AG20443 (cell line): ENCODE data around the gene NCAPG2.

ENCODE experiments used
- DNase-seq: peaks from one replicate; pipeline ENCODE4 v3.0.0; 2012; ENCODE audit warnings: low spot score, mixed read lengths

Gene NCAPG2

DNA sequence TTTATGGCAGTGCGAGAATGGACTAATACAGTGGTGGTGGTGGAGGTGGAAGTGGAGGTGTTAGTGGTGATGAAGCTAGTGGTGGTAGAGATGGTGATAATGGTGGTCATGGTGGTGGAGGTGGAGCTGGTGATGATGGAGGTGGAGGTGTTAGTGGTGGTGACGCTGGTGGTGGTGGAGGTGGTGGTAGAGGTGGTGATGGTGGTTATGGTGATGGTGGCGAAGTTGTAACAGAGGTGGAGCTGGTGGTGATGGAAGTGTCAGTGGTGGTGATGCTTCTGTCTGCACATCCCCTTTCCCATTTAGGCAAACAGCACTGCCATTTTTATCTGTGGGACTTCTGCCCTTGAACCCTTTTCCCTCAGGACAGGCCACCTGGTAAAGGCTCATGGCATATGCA lies 109.5 kb downstream of the NCAPG2 start:
- DNase-seq = no peak

GRCh38 chr7:158592541-158592940 lies 112.1 kb downstream of the NCAPG2 start:
- DNase-seq = no peak

- no peak for DNase-seq
These were observed 112.7 kb downstream of the NCAPG2 start for GRCh38 chr7:158591944-158592343.

- no peak for DNase-seq
These were observed 114.4 kb downstream of the NCAPG2 start for GRCh38 chr7:158590181-158590530.

DNA sequence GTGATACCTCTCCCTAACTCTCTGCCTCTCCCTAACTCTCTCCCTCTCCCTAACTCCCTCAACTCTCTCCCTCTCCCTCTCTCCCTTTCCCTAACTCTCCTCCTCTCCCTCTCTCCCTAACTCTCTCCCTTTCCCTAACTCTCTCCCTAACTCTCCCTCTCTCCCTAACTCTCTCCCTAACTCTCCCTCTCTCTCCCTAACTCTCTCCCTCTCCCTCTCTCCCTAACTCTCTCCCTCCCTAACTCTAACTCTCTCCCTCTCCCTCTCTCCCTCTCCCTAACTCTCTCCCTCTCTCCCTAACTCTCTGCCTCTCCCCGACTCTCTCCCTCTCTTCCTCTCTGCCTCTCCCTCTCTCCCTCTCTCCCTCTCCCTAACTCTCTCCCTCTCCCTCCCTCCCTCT lies 115.0 kb downstream of the NCAPG2 start:
- no peak for DNase-seq

DNA sequence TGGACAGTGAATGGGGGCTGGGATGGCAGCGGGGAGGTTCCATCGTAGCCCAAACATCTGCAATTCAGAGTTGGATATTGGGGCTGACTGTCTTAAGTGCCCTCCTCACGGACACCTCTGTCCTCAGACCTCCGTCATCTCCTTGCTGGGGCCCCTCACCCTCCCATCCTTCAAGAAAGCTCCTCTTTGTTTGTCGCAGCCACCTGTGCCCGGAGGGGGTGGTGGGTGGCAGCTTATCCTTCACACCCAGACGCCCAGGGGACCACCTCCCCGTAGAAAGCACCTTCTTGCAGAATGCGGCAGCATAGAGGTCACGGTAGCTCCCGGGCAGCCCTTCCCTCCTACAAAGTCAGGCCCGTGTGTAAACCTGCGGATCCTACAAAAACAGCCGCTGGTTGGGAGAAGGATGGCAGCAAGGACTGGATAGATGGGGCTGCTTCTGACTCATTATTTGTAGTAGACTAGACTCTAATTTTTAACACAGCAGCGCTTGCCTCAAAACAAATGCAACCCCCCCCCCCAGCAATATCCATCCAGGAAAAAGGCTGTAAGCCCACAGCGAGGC lies 115.6 kb downstream of the NCAPG2 start:
- no peak for DNase-seq

DNA sequence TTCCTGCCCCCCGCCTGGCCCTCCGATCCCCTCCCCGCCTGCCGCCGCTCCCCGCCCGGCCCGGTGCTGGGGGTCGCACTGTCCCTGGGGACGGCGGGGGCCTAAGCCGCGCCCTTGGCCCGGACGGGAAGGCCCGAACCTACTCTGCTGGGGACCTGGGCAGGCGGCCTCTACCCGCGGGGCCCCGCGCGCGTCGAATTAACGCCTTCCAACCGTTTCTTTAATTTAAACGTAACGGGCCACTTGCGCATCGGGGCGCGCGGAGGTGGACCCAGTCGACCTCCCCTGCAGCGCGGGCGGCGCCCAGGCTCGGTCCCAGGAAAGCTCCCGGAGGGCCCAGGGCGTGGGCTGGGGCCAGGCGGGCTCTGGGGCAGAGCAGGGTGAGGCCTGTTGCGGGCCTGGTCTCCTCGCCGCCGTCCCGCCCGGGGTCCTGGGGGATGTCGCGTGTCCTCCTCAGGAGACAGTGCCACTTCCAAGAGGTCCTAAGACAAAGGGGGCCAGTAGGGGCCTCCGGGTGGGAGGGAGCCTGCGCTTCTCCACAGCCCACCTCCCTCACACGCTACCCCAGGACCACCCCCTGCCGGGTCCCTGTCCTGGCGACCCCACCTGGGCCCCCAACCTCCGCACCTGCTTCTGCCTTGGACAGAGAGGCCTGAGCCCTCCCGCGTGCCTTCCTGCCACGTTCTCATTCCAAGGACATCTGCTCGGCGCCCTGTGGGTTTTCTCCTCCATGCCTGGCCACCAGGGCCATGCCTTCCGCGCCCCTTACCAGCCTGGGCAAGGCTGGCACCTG lies 116.3 kb downstream of the NCAPG2 start:
- no peak for DNase-seq

DNA sequence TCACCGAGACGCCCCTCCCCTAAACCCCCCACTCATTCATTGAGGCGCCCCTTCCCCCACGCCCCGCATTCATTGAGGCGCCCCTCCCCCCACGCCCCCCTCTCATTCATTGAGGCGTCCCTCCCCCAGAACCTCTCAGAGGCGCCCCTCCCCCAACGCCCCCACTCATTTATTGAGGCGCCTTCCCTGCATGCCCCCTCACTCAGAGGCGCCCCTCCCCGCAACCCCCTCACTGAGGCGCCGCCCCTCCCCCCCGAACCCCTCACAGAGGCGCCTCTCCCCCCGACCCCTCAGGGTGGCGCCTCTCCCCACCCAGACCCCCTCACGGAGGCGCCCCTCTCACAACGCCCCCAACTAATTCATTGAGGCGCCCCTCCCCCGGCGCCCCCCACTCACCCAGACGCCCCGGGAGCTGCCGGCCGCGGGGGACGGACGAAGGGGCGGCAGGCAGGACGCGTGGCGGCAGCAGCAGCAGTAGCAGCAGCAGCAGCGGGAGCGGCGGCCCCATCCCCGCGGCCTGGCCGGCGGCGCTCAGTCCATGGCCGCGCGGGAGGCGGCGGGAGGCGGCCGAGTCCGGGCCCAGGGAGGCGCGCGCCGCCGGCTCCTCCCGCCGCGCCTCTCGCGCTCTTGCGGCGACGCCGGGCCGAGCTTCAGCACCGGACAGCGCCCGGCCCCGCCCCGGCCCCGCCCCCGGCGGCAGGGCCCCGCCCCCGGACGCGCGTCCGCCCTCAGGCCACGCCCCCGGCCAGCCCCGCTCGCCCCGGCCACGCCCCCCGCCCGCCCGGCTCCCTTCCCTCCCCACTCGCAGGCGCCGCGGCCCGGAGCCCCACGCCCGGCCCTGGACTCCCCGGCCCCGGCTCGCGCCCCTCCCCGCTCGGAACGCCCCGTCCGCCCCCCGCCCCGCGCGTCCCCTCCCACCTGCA lies 117.2 kb downstream of the NCAPG2 start, which contains the start of gene PTPRN2:
TSS of gene PTPRN2 (minus strand) at position 662 of the 923 bp plus-strand sequence.
- DNase-seq = peak; percentile 98

- DNase-seq = no peak
These were observed 118.0 kb downstream of the NCAPG2 start for GRCh38 chr7:158586499-158587161.

DNA sequence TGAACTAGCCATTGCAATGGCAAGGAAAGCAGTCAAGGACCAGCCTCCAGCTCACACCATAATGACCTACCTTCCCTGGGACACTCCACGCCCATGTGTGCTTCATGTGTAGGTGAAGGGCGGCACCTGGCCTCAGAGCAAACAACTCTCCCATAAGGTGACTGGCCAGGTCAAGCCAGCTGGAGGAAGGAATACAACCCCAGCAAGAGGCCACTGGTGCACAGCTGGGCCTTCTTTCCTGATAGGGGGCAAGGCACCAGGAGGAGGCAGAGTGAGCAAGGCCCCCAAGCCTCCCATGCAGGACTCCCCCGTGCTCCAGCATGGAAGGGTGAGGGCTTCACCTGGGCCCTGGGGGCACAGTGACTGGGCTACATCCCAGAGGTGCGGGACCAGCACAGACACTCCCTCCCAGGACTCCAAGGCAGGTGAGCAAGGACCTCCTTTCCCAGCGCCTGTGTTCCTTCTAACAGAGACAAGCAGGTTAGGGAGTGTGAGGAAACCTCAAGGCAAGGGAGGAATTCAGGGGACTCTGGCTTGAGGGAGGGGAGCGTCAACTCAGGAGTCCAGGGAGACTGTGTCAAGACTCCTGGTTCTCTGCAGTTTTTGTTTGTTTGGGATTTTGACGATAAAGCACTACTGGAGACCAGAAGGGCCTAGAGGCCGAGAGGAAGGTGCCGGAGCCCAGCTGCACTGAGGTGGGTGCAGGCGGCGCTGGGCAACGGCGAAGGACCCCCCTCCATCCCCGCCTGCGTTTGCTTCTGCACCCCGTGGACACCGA lies 118.7 kb downstream of the NCAPG2 start:
- peak; percentile 4 for DNase-seq

DNA sequence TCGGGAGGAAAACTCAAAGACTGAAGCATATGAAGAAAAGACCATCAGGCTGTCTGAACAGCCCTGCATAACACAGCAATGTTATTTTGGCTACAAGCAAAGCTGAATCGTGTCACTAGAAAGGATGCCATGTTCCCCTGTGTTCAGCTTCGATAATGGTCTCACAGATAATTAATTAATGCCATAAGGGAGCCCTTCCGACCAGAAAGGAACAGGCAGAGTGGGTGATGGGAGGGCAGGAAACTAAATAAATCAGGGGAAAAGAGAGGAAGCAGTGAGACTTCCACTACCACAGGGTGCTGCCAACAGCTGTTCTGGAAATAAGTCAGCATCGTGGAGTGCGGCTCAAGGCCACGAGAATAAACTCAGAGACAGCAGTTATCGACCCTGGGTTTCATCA lies 120.2 kb downstream of the NCAPG2 start:
- DNase-seq = no peak

DNA sequence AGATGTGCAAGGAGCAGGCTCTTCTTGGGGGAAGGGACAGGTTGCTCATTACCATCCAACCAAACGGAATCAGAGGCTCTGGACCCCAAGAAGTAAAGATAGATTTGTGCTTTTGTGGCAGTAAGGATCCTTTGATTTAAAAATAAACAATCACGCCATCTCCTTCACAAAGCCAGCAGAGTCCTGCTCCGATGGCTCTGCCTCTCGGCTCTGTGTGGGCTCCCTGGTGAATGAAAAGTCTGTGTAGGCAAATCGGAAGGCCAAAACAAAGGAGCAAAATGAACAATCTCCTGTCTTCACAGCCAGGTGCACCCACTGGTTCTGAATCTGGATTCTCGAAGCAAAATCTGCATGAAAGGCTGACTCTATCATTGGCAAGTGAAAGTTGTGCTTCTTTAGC lies 120.8 kb downstream of the NCAPG2 start:
- DNase-seq = no peak

- DNase-seq = no peak
These were observed 121.5 kb downstream of the NCAPG2 start for GRCh38 chr7:158583143-158583542.

- DNase-seq = no peak
These were observed 122.5 kb downstream of the NCAPG2 start for GRCh38 chr7:158582089-158582456.

DNA sequence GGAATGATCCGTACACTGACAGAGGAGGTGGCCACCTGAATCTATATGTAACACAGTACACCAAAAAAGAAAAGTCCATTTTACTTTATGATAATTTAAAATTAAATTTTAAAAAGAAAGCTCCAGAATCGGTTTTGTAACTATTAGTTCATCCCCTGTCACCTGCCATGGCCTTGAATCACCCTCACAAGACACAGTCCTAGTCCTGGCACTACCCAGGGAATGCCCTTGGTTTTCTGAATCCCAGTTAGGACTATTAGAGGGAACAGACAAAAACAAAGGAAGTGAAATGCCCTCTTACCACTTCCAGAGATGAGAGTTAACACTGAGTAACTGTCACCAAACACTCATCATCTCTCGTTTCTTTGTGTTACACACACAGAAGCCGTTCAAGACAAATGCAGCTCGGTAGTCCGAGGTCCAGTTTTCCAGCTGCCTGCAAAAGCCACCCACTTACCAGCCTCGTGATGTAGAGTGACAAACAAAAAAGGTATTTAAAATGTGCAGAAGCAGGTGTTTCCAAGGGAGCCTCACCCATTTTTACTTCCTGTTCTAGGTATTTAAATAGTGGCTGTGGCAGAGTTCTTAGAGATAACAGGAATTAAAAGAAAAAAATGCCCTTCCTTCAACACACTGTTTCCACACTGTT lies 123.0 kb downstream of the NCAPG2 start:
- no peak for DNase-seq
